Esophagus (tissue), 2 donors: ENCODE results near the gene SERPINA1. TPM values are rescaled to one million over a fixed set of nuclear protein-coding genes. Genes with fewer than 3 reads are reported as not detected.
A peak's percentile ranks its signal among the peaks of the same experiment; 100 is the strongest.
"Not testable (repeated sequence)": the region's sequence is repeated elsewhere in the genome, so short reads cannot be mapped to it uniquely, and the experiment has no call there.

ENCODE experiments used
- H3K27ac ChIP-seq, 2 donors: one replicate each; pipeline ENCODE4 v1.5.1; 2013; ENCODE audit warnings: low read depth in 2 of 2, mild to moderate bottlenecking in 2 of 2, inconsistent platforms in 1 of 2, low read length in 1 of 2, moderate library complexity in 1 of 2
- H3K27me3 ChIP-seq, 2 donors: one replicate each; pipeline ENCODE4 v1.6.1; 2013; ENCODE audit warnings: low read length in 2 of 2, control low read depth in 1 of 2, mild to moderate bottlenecking in 1 of 2; ENCODE audit not compliant: insufficient read depth in 2 of 2, control insufficient read depth in 1 of 2
- H3K36me3 ChIP-seq, 2 donors: one replicate each; pipeline ENCODE4 v1.6.1; 2013; ENCODE audit warnings: low read length in 1 of 2; ENCODE audit not compliant: control insufficient read depth in 2 of 2, insufficient read depth in 2 of 2
- H3K4me1 ChIP-seq, 2 donors: one replicate each; pipeline ENCODE4 v1.6.1; 2013; ENCODE audit warnings: low read length in 1 of 2; ENCODE audit not compliant: control insufficient read depth in 2 of 2, insufficient read depth in 2 of 2
- H3K4me3 ChIP-seq, 2 donors: one replicate each; pipeline ENCODE4 v1.5.1; 2013; ENCODE audit warnings: low read length in 2 of 2, mild to moderate bottlenecking in 2 of 2, low read depth in 1 of 2, moderate library complexity in 1 of 2
- H3K9me3 ChIP-seq, 2 donors: one replicate each; pipeline ENCODE4 v1.6.1; 2013; ENCODE audit warnings: mild to moderate bottlenecking in 2 of 2, low read depth in 1 of 2, low read length in 1 of 2, moderate library complexity in 1 of 2; ENCODE audit not compliant: control insufficient read depth in 2 of 2, insufficient read depth in 1 of 2
- WGBS, 2 donors: extraction: QIAGEN DNeasy Blood & Tissue Kit; methylation state at CpG; one replicate each; pipeline ENCODE4 v1.1.7; 2013; 5-methylcytosine and 5-hydroxymethylcytosine counted together
- polyA plus RNA-seq, 2 donors: library from polyadenylated mRNA; stranded (reverse); fragments of 200-250 nt; gene quantifications; one replicate each; pipeline ENCODE4 v1.2.3, GENCODE V29; 2013
- donor health status: healthy with polysubstance abuse.
- donor health status: Bipolar disorder and iron deficiency.

The SERPINA1 gene
- polyA plus RNA-seq: 1 to 10 TPM; 1.5 to 2.2 TPM

DNA sequence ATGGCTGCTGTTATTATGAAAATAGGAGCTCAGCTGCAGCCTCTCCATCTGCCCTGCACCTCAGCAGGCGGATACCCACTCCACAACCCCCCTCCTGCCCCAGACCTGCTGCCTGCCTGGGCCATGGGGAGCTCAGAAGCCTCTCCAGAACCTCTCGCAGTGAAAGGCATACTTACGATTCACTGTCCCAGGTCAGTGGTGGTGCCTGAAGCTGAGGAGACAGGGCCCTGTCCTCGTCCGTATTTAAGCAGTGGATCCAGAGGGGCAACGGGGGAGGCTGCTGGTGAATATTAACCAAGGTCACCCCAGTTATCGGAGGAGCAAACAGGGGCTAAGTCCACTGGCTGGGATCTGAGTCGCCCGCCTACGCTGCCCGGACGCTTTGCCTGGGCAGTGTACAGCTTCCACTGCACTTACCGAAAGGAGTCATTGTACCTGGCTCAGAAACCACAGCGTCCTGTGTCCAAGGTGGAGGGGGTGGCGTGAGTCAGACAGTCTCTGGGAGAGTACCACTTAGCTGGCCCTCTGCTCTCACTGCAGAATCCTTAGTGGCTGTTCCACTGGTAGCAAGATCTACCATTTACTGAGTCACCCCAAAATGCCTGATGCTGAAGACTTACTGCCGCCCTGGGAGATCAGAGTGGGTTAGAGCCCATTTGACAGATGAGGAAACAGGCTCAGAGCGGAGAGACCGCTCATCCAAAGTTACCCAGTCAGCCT is at the start of gene SERPINA1:
Gene SERPINA1 (minus strand): TSS at position 219 of the 720 bp plus-strand sequence. CDS start 5,365 bp downstream, outside the sequence.
- H3K9me3 ChIP-seq: no peaks in the 10 kb centered on the region
- 76 to 87% methylated on average over 18 of the region's 18 CpGs for WGBS, 2 donors
- H3K4me1 ChIP-seq: peaks cover 0 to 5% of the 10 kb centered on the region in 2 donors
- H3K27me3 ChIP-seq: no peaks in the 10 kb centered on the region
- no peak within 1 kb of the TSS for H3K4me3 ChIP-seq
- H3K27ac ChIP-seq: no peak within 1 kb of the TSS
- H3K36me3 ChIP-seq: no peaks in the 10 kb centered on the region

GRCh38 chr14:94428610-94429009 is 40.2 kb upstream of the SERPINA1 start:
- H3K4me1 ChIP-seq: no peaks in the 10 kb centered on the region
- H3K4me3 ChIP-seq: no peak overlapping the region
- 40 to 53% methylated on average over 2 of the region's 2 CpGs for WGBS, 2 donors
- H3K9me3 ChIP-seq: peaks cover 0 to 2% of the 10 kb centered on the region in 2 donors
- no peaks in the 10 kb centered on the region for H3K27me3 ChIP-seq
- H3K36me3 ChIP-seq: no peaks in the 10 kb centered on the region
- no peak overlapping the region for H3K27ac ChIP-seq

DNA sequence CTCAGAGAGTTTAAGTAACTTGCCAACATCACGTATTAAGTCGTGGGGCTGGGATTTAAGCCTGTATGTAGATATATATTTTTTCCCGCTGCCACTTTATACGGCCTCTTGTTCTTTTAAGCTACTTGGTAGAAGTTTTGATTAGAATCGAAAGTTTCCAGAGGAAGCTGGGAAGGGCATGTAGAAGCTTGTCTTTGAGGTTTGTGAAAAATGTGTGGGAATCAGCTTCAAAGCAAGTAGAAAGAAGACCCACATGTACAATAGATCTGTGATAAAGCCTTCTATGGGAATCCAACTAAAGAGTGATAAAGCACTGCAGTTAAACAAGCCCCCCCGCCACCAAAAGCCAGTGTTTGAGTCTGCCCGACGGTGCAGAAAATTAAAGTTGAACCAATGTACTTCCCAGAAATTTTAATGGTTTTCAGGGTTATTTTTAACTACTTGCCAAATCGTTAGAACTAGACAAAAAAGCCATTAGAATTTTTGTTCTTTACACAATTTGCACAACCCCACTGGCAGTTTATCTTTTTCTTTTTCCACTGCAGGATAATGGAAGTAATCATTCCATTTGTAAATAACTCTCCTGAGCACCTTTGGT is 38.7 kb upstream of the SERPINA1 start:
- Histone ChIP-seq H3K27ac (no peak overlapping the region), H3K36me3 (no peaks in the 10 kb centered on the region), H3K9me3 (peaks cover 0 to 2% of the 10 kb centered on the region in 2 donors), H3K4me3 (no peak overlapping the region), H3K27me3 (no peaks in the 10 kb centered on the region), H3K4me1 (no peaks in the 10 kb centered on the region)
- WGBS, 2 donors: 44 to 54% methylated on average over 9 of the region's 9 CpGs

GRCh38 chr14:94426526-94426925 is 38.1 kb upstream of the SERPINA1 start:
- H3K4me1 ChIP-seq: no peaks in the 10 kb centered on the region
- H3K4me3 ChIP-seq: no peak overlapping the region
- H3K27me3 ChIP-seq: no peaks in the 10 kb centered on the region
- no peaks in the 10 kb centered on the region for H3K36me3 ChIP-seq
- H3K27ac ChIP-seq: peak overlapping the region in 1 of 2 donors; percentile 11
- H3K9me3 ChIP-seq: peaks cover 0 to 2% of the 10 kb centered on the region in 2 donors
- WGBS, 2 donors: 46 to 55% methylated on average over 4 of the region's 4 CpGs

- H3K4me3 ChIP-seq: no peak overlapping the region
- H3K36me3 ChIP-seq: no peaks in the 10 kb centered on the region
- H3K27me3 ChIP-seq: no peaks in the 10 kb centered on the region
- no peaks in the 10 kb centered on the region for H3K4me1 ChIP-seq
- no peak overlapping the region for H3K27ac ChIP-seq
- 81% methylated on average over 3 of the region's 3 CpGs for WGBS, 2 donors
- H3K9me3 ChIP-seq: no peaks in the 10 kb centered on the region
Observed at GRCh38 chr14:94424371-94424770, 36.0 kb upstream of the SERPINA1 start.

GRCh38 chr14:94423453-94424056 is 35.2 kb upstream of the SERPINA1 start:
- no peak overlapping the region for H3K27ac ChIP-seq
- H3K9me3 ChIP-seq: no peaks in the 10 kb centered on the region
- no peak overlapping the region for H3K4me3 ChIP-seq
- no peaks in the 10 kb centered on the region for H3K36me3 ChIP-seq
- no peaks in the 10 kb centered on the region for H3K27me3 ChIP-seq
- WGBS, 2 donors: 11 to 13% methylated on average over 13 of the region's 13 CpGs
- no peaks in the 10 kb centered on the region for H3K4me1 ChIP-seq

- 55 to 67% methylated on average over 2 of the region's 2 CpGs for WGBS, 2 donors
- no peaks in the 10 kb centered on the region for H3K4me1 ChIP-seq
- H3K4me3 ChIP-seq: no peak overlapping the region
- H3K27me3 ChIP-seq: no peaks in the 10 kb centered on the region
- H3K36me3 ChIP-seq: no peaks in the 10 kb centered on the region
- H3K9me3 ChIP-seq: no peaks in the 10 kb centered on the region
- no peak overlapping the region for H3K27ac ChIP-seq
Observed at GRCh38 chr14:94421316-94421715, 32.9 kb upstream of the SERPINA1 start.

DNA sequence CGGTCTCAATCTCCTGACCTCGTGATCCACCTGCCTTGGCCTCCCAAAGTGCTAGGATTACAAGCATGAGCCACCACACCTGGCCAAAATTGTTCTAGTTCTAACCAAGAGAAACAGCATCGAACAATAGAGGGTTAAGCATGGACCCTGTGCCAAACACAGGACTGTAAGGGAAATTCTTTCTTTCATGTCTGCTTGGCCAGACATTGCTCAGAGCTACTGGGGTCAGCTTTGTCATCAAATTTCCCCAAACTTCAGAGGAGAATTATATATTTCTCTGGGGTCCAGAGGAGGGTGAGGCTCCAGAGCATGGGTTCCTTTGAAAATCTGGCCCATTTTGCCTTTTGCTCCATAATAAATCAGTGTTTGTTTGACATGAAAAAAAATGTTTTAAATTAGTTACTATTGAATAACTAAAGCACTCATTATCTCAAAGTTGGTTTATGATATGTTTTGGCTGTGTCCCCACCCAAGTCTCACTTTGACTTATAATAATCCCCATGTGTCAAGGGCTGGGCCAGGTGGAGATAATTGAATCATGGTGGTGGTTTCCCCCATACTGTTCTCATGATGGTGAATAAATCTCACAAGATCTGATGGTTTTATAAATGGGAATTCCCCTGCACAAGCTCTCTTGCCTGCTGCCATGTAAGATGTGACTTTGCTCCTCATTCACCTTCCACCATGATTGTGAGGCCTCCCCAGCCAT is 29.2 kb upstream of the SERPINA1 start:
- H3K27me3 ChIP-seq, H3K4me3 ChIP-seq, H3K4me1 ChIP-seq, H3K27ac ChIP-seq, H3K9me3 ChIP-seq, H3K36me3 ChIP-seq: not testable (repeated sequence)
- WGBS, 2 donors: 77 to 80% methylated on average over 3 of the region's 3 CpGs

DNA sequence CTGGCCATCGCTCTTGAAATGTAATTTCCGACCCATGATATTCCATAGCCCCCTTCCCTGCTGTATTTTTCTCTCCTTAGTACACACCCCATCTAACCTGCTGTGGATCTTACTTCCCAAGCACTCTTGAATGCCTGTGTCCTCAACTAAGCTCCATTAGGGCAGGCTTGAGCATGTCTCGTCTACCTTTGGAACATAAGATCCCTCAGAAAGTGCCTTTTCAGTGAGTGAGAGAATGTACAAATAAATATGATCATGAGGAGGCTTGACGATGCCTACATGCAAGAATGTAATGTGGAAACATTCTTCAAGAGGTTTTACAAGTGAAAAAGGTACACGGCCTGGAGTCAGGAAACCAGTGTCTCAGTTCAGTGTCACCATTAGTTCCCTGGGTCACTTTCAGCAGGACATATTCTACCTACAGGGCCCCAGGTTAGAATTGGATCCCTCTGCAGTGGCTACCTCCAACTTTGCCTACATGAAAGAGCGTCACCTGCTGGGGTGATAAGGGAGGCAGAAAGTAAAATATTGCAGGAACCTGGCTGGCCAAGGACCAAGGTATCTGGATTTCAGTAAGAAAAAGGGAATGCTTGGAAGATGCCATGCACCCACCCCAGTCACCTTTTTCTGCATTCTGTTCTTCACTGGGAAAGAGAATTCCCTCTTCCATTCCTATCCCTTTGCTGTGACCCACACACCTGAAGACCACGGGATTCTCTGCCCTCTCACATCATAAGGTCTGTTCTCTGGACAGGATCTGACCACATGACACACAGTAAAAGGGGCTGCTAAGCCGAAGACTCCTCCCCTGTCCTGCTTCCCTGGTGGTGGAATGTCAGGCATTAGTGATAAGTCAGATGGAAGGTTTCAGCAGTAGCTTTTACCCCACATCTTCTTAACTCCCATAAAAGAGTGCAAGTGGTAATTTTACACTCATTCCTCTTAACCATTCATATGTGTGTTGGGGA is 24.6 kb upstream of the SERPINA1 start:
- Histone ChIP-seq H3K9me3 (no peaks in the 10 kb centered on the region), H3K4me1 (no peaks in the 10 kb centered on the region), H3K27me3 (peaks cover 0 to 4% of the 10 kb centered on the region in 2 donors), H3K36me3 (no peaks in the 10 kb centered on the region), H3K27ac (no peak overlapping the region), H3K4me3 (no peak overlapping the region)
- 62 to 63% methylated on average over 8 of the region's 8 CpGs for WGBS, 2 donors
